ENCODE measurements around the gene FRK. TPM values are rescaled to one million over a fixed set of nuclear protein-coding genes. Genes with fewer than 3 reads are reported as not detected.

FRK gene
- total RNA-seq, 2 donors from 2014 or later = 2.7 to 6.3 TPM

- Histone ChIP-seq H3K9me3 (peaks cover 0 to 6% of the 10 kb centered on the region in 2 donors), H3K36me3 (no peaks in the 10 kb centered on the region), H3K27ac (no peak overlapping the region), H3K4me3 (no peak overlapping the region), H3K4me1 (no peaks in the 10 kb centered on the region), H3K27me3 (no peaks in the 10 kb centered on the region)
- TF ChIP-seq CTCF (IDR thresholded peaks at IDR 0.05) = no peak
- no peak for DNase-seq (ENCODE audit: low spot score)
Observed at GRCh38 chr6:116094041-116094440, 33.4 kb upstream of the FRK start.

- H3K9me3 ChIP-seq = no peaks in the 10 kb centered on the region
- no peak overlapping the region for H3K4me3 ChIP-seq
- H3K36me3 ChIP-seq = no peaks in the 10 kb centered on the region
- H3K27me3 ChIP-seq = no peaks in the 10 kb centered on the region
- H3K27ac ChIP-seq = no peak overlapping the region
- no peak for DNase-seq (ENCODE audit: low spot score)
- H3K4me1 ChIP-seq = no peaks in the 10 kb centered on the region
- no peak for TF ChIP-seq CTCF (IDR thresholded peaks at IDR 0.05)
Observed at GRCh38 chr6:116090251-116090650, 29.6 kb upstream of the FRK start.

GRCh38 chr6:116088946-116089345 lies 28.3 kb upstream of the FRK start:
- no peaks in the 10 kb centered on the region for H3K4me1 ChIP-seq
- no peak for TF ChIP-seq CTCF (IDR thresholded peaks at IDR 0.05)
- no peak overlapping the region for H3K4me3 ChIP-seq
- no peaks in the 10 kb centered on the region for H3K36me3 ChIP-seq
- no peak overlapping the region for H3K27ac ChIP-seq
- no peak for DNase-seq (ENCODE audit: low spot score)
- H3K27me3 ChIP-seq = no peaks in the 10 kb centered on the region
- H3K9me3 ChIP-seq = no peaks in the 10 kb centered on the region

GRCh38 chr6:116087437-116088027 lies 26.8 kb upstream of the FRK start:
- Histone ChIP-seq H3K4me3 (no peak overlapping the region), H3K27me3 (no peaks in the 10 kb centered on the region), H3K27ac (no peak overlapping the region), H3K4me1 (no peaks in the 10 kb centered on the region), H3K9me3 (no peaks in the 10 kb centered on the region), H3K36me3 (no peaks in the 10 kb centered on the region)
- DNase-seq (ENCODE audit: low spot score) = no peak
- TF ChIP-seq CTCF (IDR thresholded peaks at IDR 0.05) = no peak

GRCh38 chr6:116084284-116084683 lies 23.6 kb upstream of the FRK start:
- Histone ChIP-seq H3K9me3 (no peaks in the 10 kb centered on the region), H3K27me3 (no peaks in the 10 kb centered on the region), H3K4me1 (no peaks in the 10 kb centered on the region), H3K4me3 (no peak overlapping the region), H3K27ac (no peak overlapping the region), H3K36me3 (no peaks in the 10 kb centered on the region)
- no peak for TF ChIP-seq CTCF (IDR thresholded peaks at IDR 0.05)
- no peak for DNase-seq (ENCODE audit: low spot score)

- DNase-seq (ENCODE audit: low spot score) = no peak
Observed at GRCh38 chr6:116083052-116083451, 22.4 kb upstream of the FRK start.

More at GRCh38 chr6:116083052-116083451, 22.4 kb upstream of the FRK start:
- no peaks in the 10 kb centered on the region for H3K27me3 ChIP-seq
- no peak for TF ChIP-seq CTCF (IDR thresholded peaks at IDR 0.05)
- H3K36me3 ChIP-seq = no peaks in the 10 kb centered on the region
- no peak overlapping the region for H3K4me3 ChIP-seq
- H3K9me3 ChIP-seq = no peaks in the 10 kb centered on the region
- H3K27ac ChIP-seq = no peak overlapping the region
- no peaks in the 10 kb centered on the region for H3K4me1 ChIP-seq

Measured in right atrium auricular region (tissue), 2 donors.